ENCODE results near the gene BEND6.
"Not testable (repeated sequence)": the region's sequence is repeated elsewhere in the genome, so short reads cannot be mapped to it uniquely, and the experiment has no call there.

The BEND6 gene

GRCh38 chr6:57029213-57029612, 74.3 kb downstream of the BEND6 start:
- H3K4me3 ChIP-seq (ENCODE audit: low read length in 2 of 2): no peak overlapping the region
- no peaks in the 10 kb centered on the region for H3K27me3 ChIP-seq (ENCODE audit: control insufficient read depth in 1 of 2, insufficient read depth in 2 of 2, low read length in 2 of 2)
- no peak overlapping the region for H3K9ac ChIP-seq (ENCODE audit: low read length in 2 of 2)
- H3K4me1 ChIP-seq (ENCODE audit: control insufficient read depth, insufficient read depth, low read length): no peaks in the 10 kb centered on the region
- H3K9me3 ChIP-seq (ENCODE audit: control insufficient read depth in 2 of 2, low read length in 2 of 2): peaks cover 4% of the 10 kb centered on the region in 2 donors
- H3K27ac ChIP-seq (ENCODE audit: low read length): no peak overlapping the region
- no peaks in the 10 kb centered on the region for H3K36me3 ChIP-seq (ENCODE audit: control insufficient read depth in 2 of 2, insufficient read depth in 2 of 2, low read length in 2 of 2)

GRCh38 chr6:57033228-57033627, 78.3 kb downstream of the BEND6 start:
- Histone ChIP-seq H3K36me3 (ENCODE audit: control insufficient read depth in 2 of 2, insufficient read depth in 2 of 2, low read length in 2 of 2) (no peaks in the 10 kb centered on the region), H3K9ac (ENCODE audit: low read length in 2 of 2) (no peak overlapping the region), H3K9me3 (ENCODE audit: control insufficient read depth in 2 of 2, low read length in 2 of 2) (no peaks in the 10 kb centered on the region), H3K27ac (ENCODE audit: low read length) (no peak overlapping the region), H3K4me1 (ENCODE audit: control insufficient read depth, insufficient read depth, low read length) (no peaks in the 10 kb centered on the region), H3K4me3 (ENCODE audit: low read length in 2 of 2) (no peak overlapping the region), H3K27me3 (ENCODE audit: control insufficient read depth in 1 of 2, insufficient read depth in 2 of 2, low read length in 2 of 2) (peaks cover 0 to 2% of the 10 kb centered on the region in 2 donors)

DNA sequence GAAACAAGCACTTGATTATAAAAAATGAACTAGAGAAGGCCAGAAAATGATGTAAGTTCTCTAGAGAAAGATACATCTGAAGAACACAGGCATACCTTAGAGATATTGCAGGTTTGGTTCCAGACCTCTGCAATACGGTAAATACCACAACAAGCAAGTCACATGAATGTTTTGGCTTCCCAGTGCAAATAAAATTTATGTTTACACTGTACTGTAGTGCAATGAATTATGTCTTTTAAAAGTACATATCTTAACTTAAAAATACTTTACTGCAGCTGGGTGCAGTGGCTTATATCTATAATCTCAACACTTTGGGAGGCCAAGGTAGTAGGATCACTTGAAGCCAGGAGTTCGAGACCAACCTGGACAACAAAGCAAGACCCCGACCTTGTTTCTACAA, 80.6 kb downstream of the BEND6 start:
- no peak overlapping the region for H3K9ac ChIP-seq (ENCODE audit: low read length in 2 of 2)
- no peak overlapping the region for H3K27ac ChIP-seq (ENCODE audit: low read length)
- peaks cover 0 to 5% of the 10 kb centered on the region in 2 donors for H3K27me3 ChIP-seq (ENCODE audit: control insufficient read depth in 1 of 2, insufficient read depth in 2 of 2, low read length in 2 of 2)
- H3K4me1 ChIP-seq (ENCODE audit: control insufficient read depth, insufficient read depth, low read length): no peaks in the 10 kb centered on the region
- H3K9me3 ChIP-seq (ENCODE audit: control insufficient read depth in 2 of 2, low read length in 2 of 2): no peaks in the 10 kb centered on the region
- no peaks in the 10 kb centered on the region for H3K36me3 ChIP-seq (ENCODE audit: control insufficient read depth in 2 of 2, insufficient read depth in 2 of 2, low read length in 2 of 2)
- H3K4me3 ChIP-seq (ENCODE audit: low read length in 2 of 2): no peak overlapping the region

GRCh38 chr6:57038906-57039305, 84.0 kb downstream of the BEND6 start:
- no peaks in the 10 kb centered on the region for H3K36me3 ChIP-seq (ENCODE audit: control insufficient read depth in 2 of 2, insufficient read depth in 2 of 2, low read length in 2 of 2)
- no peak overlapping the region for H3K27ac ChIP-seq (ENCODE audit: low read length)
- no peak overlapping the region for H3K4me3 ChIP-seq (ENCODE audit: low read length in 2 of 2)
- no peak overlapping the region for H3K9ac ChIP-seq (ENCODE audit: low read length in 2 of 2)
- no peaks in the 10 kb centered on the region for H3K4me1 ChIP-seq (ENCODE audit: control insufficient read depth, insufficient read depth, low read length)
- H3K9me3 ChIP-seq (ENCODE audit: control insufficient read depth in 2 of 2, low read length in 2 of 2): no peaks in the 10 kb centered on the region
- peaks cover 0 to 13% of the 10 kb centered on the region in 2 donors for H3K27me3 ChIP-seq (ENCODE audit: control insufficient read depth in 1 of 2, insufficient read depth in 2 of 2, low read length in 2 of 2)

DNA sequence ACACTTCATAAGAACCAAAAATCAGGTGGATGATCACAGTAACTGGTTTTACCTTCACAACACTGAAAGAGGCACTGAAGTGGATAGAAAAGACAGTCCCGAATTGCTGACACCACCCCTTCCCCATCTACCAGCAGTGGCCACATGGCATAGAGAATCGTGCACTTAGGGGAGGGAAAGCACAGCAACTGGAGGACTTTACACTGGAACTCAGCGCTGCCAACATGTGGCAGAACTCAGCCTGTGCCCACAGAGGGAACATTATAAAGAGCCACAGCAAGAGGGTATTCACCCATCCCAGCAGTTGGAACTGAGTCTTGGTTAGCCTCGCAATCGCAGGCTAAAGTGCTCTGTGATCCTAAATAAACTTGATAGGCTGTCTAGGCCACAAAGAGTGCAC, 85.1 kb downstream of the BEND6 start:
- Histone ChIP-seq H3K36me3 (ENCODE audit: control insufficient read depth in 2 of 2, insufficient read depth in 2 of 2, low read length in 2 of 2) (no peaks in the 10 kb centered on the region), H3K4me1 (ENCODE audit: control insufficient read depth, insufficient read depth, low read length) (no peaks in the 10 kb centered on the region), H3K9me3 (ENCODE audit: control insufficient read depth in 2 of 2, low read length in 2 of 2) (no peaks in the 10 kb centered on the region), H3K4me3 (ENCODE audit: low read length in 2 of 2) (no peak overlapping the region), H3K27ac (ENCODE audit: low read length) (no peak overlapping the region), H3K9ac (ENCODE audit: low read length in 2 of 2) (no peak overlapping the region), H3K27me3 (ENCODE audit: control insufficient read depth in 1 of 2, insufficient read depth in 2 of 2, low read length in 2 of 2) (peaks cover 0 to 13% of the 10 kb centered on the region in 2 donors)

DNA sequence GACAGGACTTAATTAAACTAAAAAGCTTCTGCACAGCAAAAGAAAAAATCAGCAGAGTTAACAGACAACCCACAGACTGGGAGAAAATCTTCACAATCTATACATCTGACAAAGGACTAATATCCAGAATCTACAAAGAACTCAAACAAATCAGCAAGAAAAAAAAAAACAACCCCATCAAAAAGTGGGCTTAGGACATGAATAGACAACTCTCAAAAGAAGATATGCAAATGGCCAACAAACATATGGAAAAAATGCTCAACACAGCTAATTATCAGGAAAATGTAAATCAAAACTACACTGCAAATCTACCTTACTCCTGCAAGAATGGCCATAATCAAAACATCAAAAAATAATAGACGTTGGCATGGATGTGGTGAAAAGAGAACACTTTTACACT, 89.2 kb downstream of the BEND6 start:
- H3K9me3 ChIP-seq (ENCODE audit: control insufficient read depth in 2 of 2, low read length in 2 of 2); H3K9ac ChIP-seq (ENCODE audit: low read length in 2 of 2); H3K27ac ChIP-seq (ENCODE audit: low read length); H3K4me3 ChIP-seq (ENCODE audit: low read length in 2 of 2); H3K4me1 ChIP-seq (ENCODE audit: control insufficient read depth, insufficient read depth, low read length); H3K36me3 ChIP-seq (ENCODE audit: control insufficient read depth in 2 of 2, insufficient read depth in 2 of 2, low read length in 2 of 2): not testable (repeated sequence)
- peaks cover 0 to 11% of the 10 kb centered on the region in 2 donors for H3K27me3 ChIP-seq (ENCODE audit: control insufficient read depth in 1 of 2, insufficient read depth in 2 of 2, low read length in 2 of 2)

GRCh38 chr6:57044568-57044967, 89.7 kb downstream of the BEND6 start:
- peaks cover 0 to 11% of the 10 kb centered on the region in 2 donors for H3K27me3 ChIP-seq (ENCODE audit: control insufficient read depth in 1 of 2, insufficient read depth in 2 of 2, low read length in 2 of 2)
- no peaks in the 10 kb centered on the region for H3K4me1 ChIP-seq (ENCODE audit: control insufficient read depth, insufficient read depth, low read length)
- no peak overlapping the region for H3K4me3 ChIP-seq (ENCODE audit: low read length in 2 of 2)
- H3K9me3 ChIP-seq (ENCODE audit: control insufficient read depth in 2 of 2, low read length in 2 of 2): no peaks in the 10 kb centered on the region
- no peaks in the 10 kb centered on the region for H3K36me3 ChIP-seq (ENCODE audit: control insufficient read depth in 2 of 2, insufficient read depth in 2 of 2, low read length in 2 of 2)
- no peak overlapping the region for H3K27ac ChIP-seq (ENCODE audit: low read length)
- no peak overlapping the region for H3K9ac ChIP-seq (ENCODE audit: low read length in 2 of 2)

DNA sequence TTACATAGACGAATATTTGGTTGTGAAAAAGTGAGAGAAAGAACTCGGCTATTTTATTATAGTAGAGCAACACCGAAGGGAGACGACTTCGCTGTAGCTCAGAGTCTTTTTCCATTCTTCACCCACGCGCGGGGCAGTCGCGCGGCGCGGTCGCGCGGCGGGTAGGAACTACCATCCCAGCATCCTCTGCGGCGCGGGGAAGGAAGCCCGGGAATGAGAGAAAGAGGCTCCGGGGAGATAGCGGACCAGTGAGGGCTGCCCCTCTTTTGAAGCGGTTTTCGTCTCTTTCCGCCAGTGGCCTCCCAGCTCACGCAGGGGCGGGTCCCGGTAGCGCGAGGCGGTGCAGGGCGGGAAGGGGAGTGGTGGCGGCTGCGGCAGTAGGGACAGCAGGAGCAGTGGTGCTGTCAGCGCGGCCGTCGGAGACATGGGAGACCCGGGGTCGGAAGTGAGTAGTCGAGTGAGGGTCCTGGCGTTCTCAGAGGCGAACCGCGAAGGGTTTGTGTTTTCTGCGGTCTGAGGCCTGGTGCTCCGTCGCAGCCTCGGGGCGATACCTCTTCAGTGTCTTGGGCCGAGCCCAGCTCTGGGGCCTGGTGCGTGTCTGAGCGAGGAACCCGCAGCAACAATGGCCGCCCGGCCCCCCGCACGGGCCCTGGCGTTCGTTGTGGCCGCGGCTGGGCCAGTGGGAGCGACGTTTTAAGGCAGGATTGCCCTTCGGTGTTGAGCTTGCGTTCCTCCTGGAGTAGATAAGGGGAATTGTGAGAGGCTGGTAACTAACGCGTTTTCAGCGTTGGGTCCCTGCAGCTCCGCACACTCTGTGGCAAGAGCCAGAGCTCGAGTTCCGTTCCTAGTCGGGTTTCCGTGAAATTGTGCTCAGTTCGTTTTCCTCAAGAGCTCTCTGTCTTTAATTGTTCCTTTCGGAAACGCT, 91.7 kb downstream of the BEND6 start, which contains the start of gene KIAA1586:
TSS of gene KIAA1586 (plus strand) at position 362 of the 925 bp plus-strand sequence. CDS start at position 425, 63 bp downstream.
- H3K27me3 ChIP-seq (ENCODE audit: control insufficient read depth in 1 of 2, insufficient read depth in 2 of 2, low read length in 2 of 2); H3K9me3 ChIP-seq (ENCODE audit: control insufficient read depth in 2 of 2, low read length in 2 of 2); H3K4me1 ChIP-seq (ENCODE audit: control insufficient read depth, insufficient read depth, low read length); H3K27ac ChIP-seq (ENCODE audit: low read length); H3K36me3 ChIP-seq (ENCODE audit: control insufficient read depth in 2 of 2, insufficient read depth in 2 of 2, low read length in 2 of 2): not testable (repeated sequence)
- H3K9ac ChIP-seq (ENCODE audit: low read length in 2 of 2): peak within 1 kb of the TSS; percentile 14 to 58
- H3K4me3 ChIP-seq (ENCODE audit: low read length in 2 of 2): peak within 1 kb of the TSS; percentile 65 to 74

- H3K9ac ChIP-seq (ENCODE audit: low read length in 2 of 2); H3K9me3 ChIP-seq (ENCODE audit: control insufficient read depth in 2 of 2, low read length in 2 of 2); H3K27ac ChIP-seq (ENCODE audit: low read length); H3K4me1 ChIP-seq (ENCODE audit: control insufficient read depth, insufficient read depth, low read length); H3K4me3 ChIP-seq (ENCODE audit: low read length in 2 of 2); H3K36me3 ChIP-seq (ENCODE audit: control insufficient read depth in 2 of 2, insufficient read depth in 2 of 2, low read length in 2 of 2); H3K27me3 ChIP-seq (ENCODE audit: control insufficient read depth in 1 of 2, insufficient read depth in 2 of 2, low read length in 2 of 2): not testable (repeated sequence)
Measured at GRCh38 chr6:57047257-57047585, 92.3 kb downstream of the BEND6 start.

DNA sequence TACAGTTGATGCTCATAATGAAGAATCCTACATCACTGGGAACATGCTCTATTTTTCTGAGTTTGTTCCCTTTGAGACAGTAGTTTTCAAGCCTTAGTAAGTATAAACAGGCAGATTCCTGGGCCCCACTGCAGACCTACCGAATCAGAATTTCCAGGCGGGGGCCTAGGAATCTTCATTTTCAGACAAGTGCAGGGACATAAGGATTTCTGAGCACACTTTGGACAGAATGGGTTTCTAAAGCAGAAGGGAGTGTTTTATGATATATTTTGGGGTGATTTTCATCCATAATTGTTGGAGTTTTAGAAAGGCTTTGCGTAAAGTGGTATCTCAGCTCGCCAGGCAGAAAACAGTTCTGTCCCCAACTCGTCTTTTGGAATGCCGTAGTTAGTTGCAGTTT, 93.0 kb downstream of the BEND6 start:
- H3K4me1 ChIP-seq (ENCODE audit: control insufficient read depth, insufficient read depth, low read length); H3K9me3 ChIP-seq (ENCODE audit: control insufficient read depth in 2 of 2, low read length in 2 of 2); H3K27me3 ChIP-seq (ENCODE audit: control insufficient read depth in 1 of 2, insufficient read depth in 2 of 2, low read length in 2 of 2); H3K9ac ChIP-seq (ENCODE audit: low read length in 2 of 2); H3K27ac ChIP-seq (ENCODE audit: low read length); H3K36me3 ChIP-seq (ENCODE audit: control insufficient read depth in 2 of 2, insufficient read depth in 2 of 2, low read length in 2 of 2): not testable (repeated sequence)
- H3K4me3 ChIP-seq (ENCODE audit: low read length in 2 of 2): peak overlapping the region in 1 of 2 donors; percentile 23

DNA sequence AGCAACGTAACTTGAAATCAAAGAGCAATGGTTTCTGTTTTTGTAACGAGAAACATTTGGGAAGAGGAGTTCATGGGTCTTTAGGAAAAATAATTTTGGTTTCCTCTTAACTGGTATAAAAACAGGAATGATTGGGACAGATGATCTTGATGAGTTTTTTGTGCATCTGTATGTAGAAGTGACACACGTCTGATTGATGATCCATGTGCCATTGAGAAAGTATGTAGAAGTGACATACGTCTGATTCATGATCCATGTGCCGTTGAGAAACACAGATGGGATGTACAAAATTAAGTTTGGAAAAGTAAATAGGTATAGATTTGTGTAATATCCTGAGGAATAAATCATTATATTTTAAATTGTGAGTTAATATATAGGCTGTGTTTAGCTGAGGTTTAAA, 93.7 kb downstream of the BEND6 start:
- peaks cover 5 to 12% of the 10 kb centered on the region in 2 donors for H3K36me3 ChIP-seq (ENCODE audit: control insufficient read depth in 2 of 2, insufficient read depth in 2 of 2, low read length in 2 of 2)
- H3K27me3 ChIP-seq (ENCODE audit: control insufficient read depth in 1 of 2, insufficient read depth in 2 of 2, low read length in 2 of 2): no peaks in the 10 kb centered on the region
- no peak overlapping the region for H3K9ac ChIP-seq (ENCODE audit: low read length in 2 of 2)
- H3K4me3 ChIP-seq (ENCODE audit: low read length in 2 of 2): no peak overlapping the region
- H3K27ac ChIP-seq (ENCODE audit: low read length): no peak overlapping the region
- no peaks in the 10 kb centered on the region for H3K9me3 ChIP-seq (ENCODE audit: control insufficient read depth in 2 of 2, low read length in 2 of 2)
- no peaks in the 10 kb centered on the region for H3K4me1 ChIP-seq (ENCODE audit: control insufficient read depth, insufficient read depth, low read length)

Measured in stomach smooth muscle (tissue), 2 donors.